HepG2 (cell line): ENCODE results near the gene TBX21. TPM values are rescaled to one million over a fixed set of nuclear protein-coding genes. Genes with fewer than 3 reads are reported as not detected.

ENCODE experiments used
- ATAC-seq: fragments of 200-7000 bp; cut with Tn5 transposase; 3 replicates; pipeline ENCODE4 v1.9.1; 2020; ENCODE audit warnings: mild to moderate bottlenecking, moderate library complexity
- Bru-seq: library from RNA; stranded (reverse); fragments of 400-500 nt; gene quantifications from one replicate; lab custom pipeline; 2021; lab: Mats Ljungman, UMichigan
- BruChase-seq, 2 experiments: library from RNA; stranded (reverse); fragments of 400-500 nt; gene quantifications; one replicate each; lab custom pipeline; 2021; lab: Mats Ljungman, UMichigan
- BruUV-seq: library from RNA; stranded (reverse); fragments of 400-500 nt; replicated peaks from 2 replicates; lab custom pipeline; 2021; lab: Mats Ljungman, UMichigan
- CTCF ChIA-PET: fragments of 300-600 bp; formaldehyde crosslinking; extraction: SDS; loops from one replicate; lab custom pipeline; 2021; ENCODE audit warnings: low total read pairs, inconsistent platforms, low intra/inter-chr PET ratio; lab: Yijun Ruan, JAX
- POLR2A ChIA-PET: fragments of 350-600 bp; sonication (Branson Sonifier 250); formaldehyde crosslinking; loops from one replicate; lab custom pipeline; 2020; ENCODE audit warnings: antibody characterized with exemption, inconsistent platforms; lab: Yijun Ruan, JAX
- DNase-seq: peaks from one replicate; pipeline ENCODE4 v3.0.0-alpha.2; 2015; ENCODE audit warnings: low spot score
- FAIRE-seq: peaks from 3 replicates; lab custom pipeline; 2011; peaks lifted over from hg19 to GRCh38; lab: Jason Lieb, UNC
- H2AFZ ChIP-seq: one replicate; pipeline ENCODE4 v1.6.1; 2011; ENCODE audit warnings: low read length, inconsistent platforms
- H3K27ac ChIP-seq: fragments of 300-600 bp; 3 replicates; pipeline ENCODE4 v1.8.0; 2011; ENCODE audit warnings: mixed run types, mild to moderate bottlenecking, mixed read lengths, low read length, inconsistent platforms; ENCODE audit not compliant: insufficient read depth; ENCODE audit errors: extremely low read length
- H3K27me3 ChIP-seq, 2 experiments: fragments of 200-600 bp in 1 of 2; 2 replicates in 1 of 2; 3 replicates in 1 of 2; pipeline versions ENCODE4 v1.6.0 to v1.8.0; 2011; ENCODE audit warnings: low read length in 2 of 2, mild to moderate bottlenecking in 2 of 2, moderate library complexity in 2 of 2, inconsistent platforms in 1 of 2; ENCODE audit not compliant: insufficient read depth in 2 of 2, control insufficient read depth in 1 of 2
- H3K36me3 ChIP-seq, 2 experiments: fragments of 200-600 bp in 1 of 2; replicated peaks in 1 of 2; 2 replicates in 1 of 2; 3 replicates in 1 of 2; pipeline versions ENCODE4 v1.5.1 to v1.8.0; 2011; ENCODE audit warnings: low read length in 2 of 2, inconsistent platforms in 1 of 2; ENCODE audit not compliant: insufficient read depth in 2 of 2, control insufficient read depth in 1 of 2
- H3K4me1 ChIP-seq: 2 replicates; pipeline ENCODE4 v1.5.1; 2012; ENCODE audit warnings: low read length, inconsistent platforms; ENCODE audit not compliant: insufficient read depth
- H3K4me2 ChIP-seq: 2 replicates; pipeline ENCODE4 v1.6.0; 2011; ENCODE audit warnings: low read depth, low read length, inconsistent platforms
- H3K4me3 ChIP-seq, 3 experiments: fragments of 200-600 bp in 1 of 3; sonication (generic), shearing (Covaris generic) in 1 of 3; replicated peaks in 1 of 3; 2 replicates each; pipeline ENCODE4 v1.5.1; 2011 to 2016; ENCODE audit warnings: low read length in 3 of 3, inconsistent platforms in 2 of 3, low read depth in 2 of 3, mild to moderate bottlenecking in 2 of 3, control low read depth in 1 of 3, mixed read lengths in 1 of 3; ENCODE audit not compliant: insufficient read depth in 1 of 3
- H3K79me2 ChIP-seq: one replicate; pipeline ENCODE4 v1.6.1; 2011; ENCODE audit warnings: low read length, inconsistent platforms; ENCODE audit not compliant: insufficient read depth
- H3K9ac ChIP-seq: 2 replicates; pipeline ENCODE4 v1.6.0; 2011; ENCODE audit warnings: mild to moderate bottlenecking, low read depth, low read length, inconsistent platforms; ENCODE audit not compliant: insufficient read depth
- H3K9me3 ChIP-seq: 2 replicates; pipeline ENCODE4 v1.5.1; 2012; ENCODE audit warnings: mild to moderate bottlenecking, low read length
- H4K20me1 ChIP-seq: 2 replicates; pipeline ENCODE4 v1.6.0; 2011; ENCODE audit warnings: inconsistent platforms, mild to moderate bottlenecking, low read length, moderate library complexity; ENCODE audit not compliant: insufficient read depth
- HNRNPLL ChIP-seq: fragments of 200-400 bp; formaldehyde crosslinking; IDR thresholded peaks from 2 replicates; pipeline ENCODE4 v1.6.1; 2017; ENCODE audit warnings: mild to moderate bottlenecking, low read depth, low read length; ENCODE audit not compliant: poor library complexity, severe bottlenecking
- MTA1 ChIP-seq: sonication (generic); formaldehyde crosslinking; IDR thresholded peaks from 2 replicates; pipeline ENCODE4 v1.4.0; 2020; ENCODE audit warnings: missing genetic modification reagents, mild to moderate bottlenecking, borderline replicate concordance
- SIN3A ChIP-seq: IDR thresholded peaks from 2 replicates; pipeline ENCODE4 v1.6.1; 2011; ENCODE audit warnings: low read depth, mild to moderate bottlenecking, control low read depth, low read length, borderline replicate concordance
- TCF7 ChIP-seq: sonication (generic); IDR thresholded peaks from 2 replicates; pipeline ENCODE4 v1.6.1; 2016; ENCODE audit warnings: antibody characterized with exemption, low read depth
- ZFP90 ChIP-seq: sonication (generic); formaldehyde crosslinking; IDR thresholded peaks from 2 replicates; pipeline ENCODE4 v1.8.0; 2022; ENCODE audit warnings: missing genetic modification reagents, mild to moderate bottlenecking, inconsistent platforms, borderline replicate concordance
- ZNF292 ChIP-seq: sonication (generic); formaldehyde crosslinking; IDR thresholded peaks from 2 replicates; pipeline ENCODE4 v1.8.1; 2022; ENCODE audit warnings: mild to moderate bottlenecking, low read depth, missing genetic modification reagents, borderline replicate concordance
- ZNF713 ChIP-seq: sonication (generic); formaldehyde crosslinking; IDR thresholded peaks from 2 replicates; pipeline ENCODE4 v1.4.0; 2020; ENCODE audit warnings: mild to moderate bottlenecking, missing genetic modification reagents
- WGBS: methylation state at CpG from one replicate; pipeline ENCODE4 v1.1.6; 2017; ENCODE audit warnings: low lambda C conversion rate; 5-methylcytosine and 5-hydroxymethylcytosine counted together
- in situ Hi-C: cut with HindIII; loops from 2 replicates; pipeline ENCODE4 v1.10.0; 2017; ENCODE audit warnings: low pct_unique_long_range_greater_than_20kb; ENCODE audit not compliant: extremely low pct_ligation_motif_present
- intact Hi-C: fragments of 100-400 bp; cut with micrococcal nuclease; formaldehyde crosslinking; loops from one replicate; pipeline ENCODE4 v1.10.0; 2022; ENCODE audit not compliant: unreplicated experiment
- long read RNA-seq, 2 experiments: library from RNA in 1 of 2; library from polyadenylated mRNA in 1 of 2; stranded (forward) in 1 of 2; unstranded in 1 of 2; transcript quantifications; one replicate each; pipeline ENCODE4 v2.0.0, GENCODE V29; 2019 to 2022
- polyA minus RNA-seq, 3 experiments: library from RNA; depleted of rRNA, polyadenylated mRNA; stranded (reverse); fragments of >200 nt; gene quantifications; 2 replicates each; pipeline ENCODE4 v1.2.3, GENCODE V29; 2011; ENCODE audit warnings: low replicate concordance in 1 of 3
- polyA plus RNA-seq, 8 experiments: library from polyadenylated mRNA; depleted of rRNA in 3 of 8; stranded (reverse) in 7 of 8; unstranded in 1 of 8; fragments of >200 nt; fragmentation: Illumina TruSeq in 4 of 8; extraction: Trizol in 4 of 8; gene quantifications; 2 replicates each; pipeline versions ENCODE4 v1.2.1 to v1.2.3, GENCODE V29; 2011 to 2016; ENCODE audit warnings: low read depth in 4 of 8, missing spikeins in 1 of 8, mixed read lengths in 1 of 8; ENCODE audit not compliant: insufficient read depth in 1 of 8
- total RNA-seq, 5 experiments: library from RNA; depleted of rRNA; stranded (reverse); fragments of >200 nt; fragmentation: Illumina TruSeq; extraction: Trizol; gene quantifications; 2 replicates each; pipeline ENCODE4 v1.2.3, GENCODE V29; 2016; ENCODE audit warnings: low read depth in 1 of 5
- TF ChIP-seq, protein P1 (sequence below): sonication (generic); formaldehyde crosslinking; IDR thresholded peaks from 2 replicates; pipeline ENCODE4 v1.5.1; 2020; ENCODE audit warnings: mild to moderate bottlenecking, moderate library complexity, missing genetic modification reagents
- TF ChIP-seq, protein P2 (sequence below): sonication (generic); formaldehyde crosslinking; IDR thresholded peaks from 2 replicates; pipeline ENCODE4 v1.8.1; 2023; ENCODE audit warnings: mild to moderate bottlenecking, missing genetic modification reagents
- TF ChIP-seq, protein P3 (sequence below): IDR thresholded peaks from 2 replicates; pipeline ENCODE4 v1.6.1; 2016; ENCODE audit warnings: missing compliant biosample characterization, missing genetic modification reagents, borderline replicate concordance

The TBX21 gene, protein sequence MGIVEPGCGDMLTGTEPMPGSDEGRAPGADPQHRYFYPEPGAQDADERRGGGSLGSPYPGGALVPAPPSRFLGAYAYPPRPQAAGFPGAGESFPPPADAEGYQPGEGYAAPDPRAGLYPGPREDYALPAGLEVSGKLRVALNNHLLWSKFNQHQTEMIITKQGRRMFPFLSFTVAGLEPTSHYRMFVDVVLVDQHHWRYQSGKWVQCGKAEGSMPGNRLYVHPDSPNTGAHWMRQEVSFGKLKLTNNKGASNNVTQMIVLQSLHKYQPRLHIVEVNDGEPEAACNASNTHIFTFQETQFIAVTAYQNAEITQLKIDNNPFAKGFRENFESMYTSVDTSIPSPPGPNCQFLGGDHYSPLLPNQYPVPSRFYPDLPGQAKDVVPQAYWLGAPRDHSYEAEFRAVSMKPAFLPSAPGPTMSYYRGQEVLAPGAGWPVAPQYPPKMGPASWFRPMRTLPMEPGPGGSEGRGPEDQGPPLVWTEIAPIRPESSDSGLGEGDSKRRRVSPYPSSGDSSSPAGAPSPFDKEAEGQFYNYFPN
- total RNA-seq (2016; rRNA removed; fragmentation: Illumina TruSeq; extraction: Trizol), result not detected in 2 replicates
- not detected in 2 replicates for total RNA-seq (2016; cell fraction: cytosol; rRNA removed; fragmentation: Illumina TruSeq; extraction: Trizol; ENCODE audit: low read depth)
- not detected in 2 replicates for total RNA-seq (2016; cell fraction: insoluble cytoplasmic fraction; rRNA removed; fragmentation: Illumina TruSeq; extraction: Trizol)
- not detected in 2 replicates for total RNA-seq (2016; cell fraction: membrane; rRNA removed; fragmentation: Illumina TruSeq; extraction: Trizol)
- not detected in 2 replicates for total RNA-seq (2016; cell fraction: nucleus; rRNA removed; fragmentation: Illumina TruSeq; extraction: Trizol)
- not detected in 2 replicates for polyA plus RNA-seq (2011; rRNA removed)
- polyA plus RNA-seq (2011; cell fraction: cytosol; rRNA removed), result not detected in 2 replicates
- polyA plus RNA-seq (2011; cell fraction: nucleus; rRNA removed), result 0.08 TPM in 1 of 2 replicates, not detected in the other
- not detected in 2 replicates for polyA plus RNA-seq (2012)
- polyA plus RNA-seq (2016; cell fraction: cytosol; fragmentation: Illumina TruSeq; extraction: Trizol; ENCODE audit: low read depth), result not detected in 2 replicates
- polyA plus RNA-seq (2016; cell fraction: insoluble cytoplasmic fraction; fragmentation: Illumina TruSeq; extraction: Trizol; ENCODE audit: low read depth), result not detected in 2 replicates
- polyA plus RNA-seq (2016; cell fraction: membrane; fragmentation: Illumina TruSeq; extraction: Trizol; ENCODE audit: low read depth), result not detected in 2 replicates
- polyA plus RNA-seq (2016; cell fraction: nucleus; fragmentation: Illumina TruSeq; extraction: Trizol; ENCODE audit: insufficient read depth, low read depth), result not detected in 2 replicates
- not detected in 2 replicates for polyA minus RNA-seq (2011; rRNA and poly(A)+ RNA removed; ENCODE audit: low replicate concordance)
- not detected in 2 replicates for polyA minus RNA-seq (2011; cell fraction: cytosol; rRNA and poly(A)+ RNA removed)
- not detected in 2 replicates for polyA minus RNA-seq (2011; cell fraction: nucleus; rRNA and poly(A)+ RNA removed)
- Bru-seq, nascent RNA, result not detected
- not detected for BruChase-seq, experiment 1, labeled RNA remaining after a 6-hour chase
- BruChase-seq, experiment 2, labeled RNA remaining after a 2-hour chase, result not detected
- long read RNA-seq, experiment 1, result 0 reads
- long read RNA-seq, experiment 2, result 0 reads

DNA sequence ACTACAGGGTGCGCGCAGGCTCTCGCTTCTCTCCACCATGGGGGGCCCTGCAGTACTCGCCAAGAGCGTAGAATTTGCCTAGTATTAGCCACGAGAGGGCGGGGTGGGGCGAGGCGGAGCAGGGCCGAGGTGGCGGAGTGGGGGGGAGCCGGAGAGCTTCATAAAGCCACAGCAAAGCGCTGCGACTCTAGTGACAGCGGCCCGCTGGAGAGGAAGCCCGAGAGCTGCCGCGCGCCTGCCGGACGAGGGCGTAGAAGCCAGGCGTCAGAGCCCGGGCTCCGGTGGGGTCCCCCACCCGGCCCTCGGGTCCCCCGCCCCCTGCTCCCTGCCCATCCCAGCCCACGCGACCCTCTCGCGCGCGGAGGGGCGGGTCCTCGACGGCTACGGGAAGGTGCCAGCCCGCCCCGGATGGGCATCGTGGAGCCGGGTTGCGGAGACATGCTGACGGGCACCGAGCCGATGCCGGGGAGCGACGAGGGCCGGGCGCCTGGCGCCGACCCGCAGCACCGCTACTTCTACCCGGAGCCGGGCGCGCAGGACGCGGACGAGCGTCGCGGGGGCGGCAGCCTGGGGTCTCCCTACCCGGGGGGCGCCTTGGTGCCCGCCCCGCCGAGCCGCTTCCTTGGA is at the start of gene TBX21:
Gene TBX21 (plus strand): TSS at position 190 of the 627 bp plus-strand sequence. CDS start 219 bp downstream, at position 409.
- Histone ChIP-seq H3K79me2 (no peaks in the 10 kb centered on the region), H3K36me3 (no peaks in the 10 kb centered on the region), H2AFZ (no peak within 1 kb of the TSS), H3K4me2 (peak within 1 kb of the TSS; percentile 71), H3K9ac (no peak within 1 kb of the TSS), H3K4me1 (peaks cover 13% of the 10 kb centered on the region), H3K27me3 (peaks cover 36 to 86% of the 10 kb centered on the region in 2 experiments), H3K4me3 (peak within 1 kb of the TSS; percentile 39 to 70 (median 45); a peak in 4 of 6 replicates), H3K27ac (no peak within 1 kb of the TSS), H3K9me3 (no peaks in the 10 kb centered on the region), H4K20me1 (no peaks in the 10 kb centered on the region)
- intact Hi-C loops (no loop called here), in situ Hi-C loops (no loop called here)
- FAIRE-seq, result peak; percentile 37
- ChIA-PET CTCF (interaction anchor here (1.1 kb wide), 1 partner anchor 10 kb away, joined by 5 read pairs; no protein-coding TSS in a partner anchor), POLR2A (interaction anchor here (1.0 kb wide), 2 partner anchors 9 to 98 kb away, joined by 3 to 4 read pairs; partner anchors contain the start of genes LRRC46 and MRPL10)
- peak; percentile 91 for ATAC-seq
- peak; percentile 73 for DNase-seq
- WGBS, result 1% methylated on average over 27 of the region's 73 CpGs
- BruUV-seq, result no TSS peak
- TF ChIP-seq, protein P1, sequence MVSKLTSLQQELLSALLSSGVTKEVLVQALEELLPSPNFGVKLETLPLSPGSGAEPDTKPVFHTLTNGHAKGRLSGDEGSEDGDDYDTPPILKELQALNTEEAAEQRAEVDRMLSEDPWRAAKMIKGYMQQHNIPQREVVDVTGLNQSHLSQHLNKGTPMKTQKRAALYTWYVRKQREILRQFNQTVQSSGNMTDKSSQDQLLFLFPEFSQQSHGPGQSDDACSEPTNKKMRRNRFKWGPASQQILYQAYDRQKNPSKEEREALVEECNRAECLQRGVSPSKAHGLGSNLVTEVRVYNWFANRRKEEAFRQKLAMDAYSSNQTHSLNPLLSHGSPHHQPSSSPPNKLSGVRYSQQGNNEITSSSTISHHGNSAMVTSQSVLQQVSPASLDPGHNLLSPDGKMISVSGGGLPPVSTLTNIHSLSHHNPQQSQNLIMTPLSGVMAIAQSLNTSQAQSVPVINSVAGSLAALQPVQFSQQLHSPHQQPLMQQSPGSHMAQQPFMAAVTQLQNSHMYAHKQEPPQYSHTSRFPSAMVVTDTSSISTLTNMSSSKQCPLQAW (CRISPR knock-in tag), result 0 out of 2 replicates have a peak, but pooled peaks have one; percentile 48
- TF ChIP-seq MTA1, result peak; percentile 17; the same call in 1 of the 2 replicates
- no peak for TF ChIP-seq ZNF713 (CRISPR knock-in tag)
- peak; percentile 42; the same call in 1 of the 2 replicates for TF ChIP-seq ZFP90 (CRISPR knock-in tag)
- TF ChIP-seq, protein P2, sequence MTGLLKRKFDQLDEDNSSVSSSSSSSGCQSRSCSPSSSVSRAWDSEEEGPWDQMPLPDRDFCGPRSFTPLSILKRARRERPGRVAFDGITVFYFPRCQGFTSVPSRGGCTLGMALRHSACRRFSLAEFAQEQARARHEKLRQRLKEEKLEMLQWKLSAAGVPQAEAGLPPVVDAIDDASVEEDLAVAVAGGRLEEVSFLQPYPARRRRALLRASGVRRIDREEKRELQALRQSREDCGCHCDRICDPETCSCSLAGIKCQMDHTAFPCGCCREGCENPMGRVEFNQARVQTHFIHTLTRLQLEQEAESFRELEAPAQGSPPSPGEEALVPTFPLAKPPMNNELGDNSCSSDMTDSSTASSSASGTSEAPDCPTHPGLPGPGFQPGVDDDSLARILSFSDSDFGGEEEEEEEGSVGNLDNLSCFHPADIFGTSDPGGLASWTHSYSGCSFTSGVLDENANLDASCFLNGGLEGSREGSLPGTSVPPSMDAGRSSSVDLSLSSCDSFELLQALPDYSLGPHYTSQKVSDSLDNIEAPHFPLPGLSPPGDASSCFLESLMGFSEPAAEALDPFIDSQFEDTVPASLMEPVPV (CRISPR knock-in tag), result peak; percentile 69; the same call in 1 of the 2 replicates
- no peak for TF ChIP-seq TCF7
- TF ChIP-seq, protein P3, sequence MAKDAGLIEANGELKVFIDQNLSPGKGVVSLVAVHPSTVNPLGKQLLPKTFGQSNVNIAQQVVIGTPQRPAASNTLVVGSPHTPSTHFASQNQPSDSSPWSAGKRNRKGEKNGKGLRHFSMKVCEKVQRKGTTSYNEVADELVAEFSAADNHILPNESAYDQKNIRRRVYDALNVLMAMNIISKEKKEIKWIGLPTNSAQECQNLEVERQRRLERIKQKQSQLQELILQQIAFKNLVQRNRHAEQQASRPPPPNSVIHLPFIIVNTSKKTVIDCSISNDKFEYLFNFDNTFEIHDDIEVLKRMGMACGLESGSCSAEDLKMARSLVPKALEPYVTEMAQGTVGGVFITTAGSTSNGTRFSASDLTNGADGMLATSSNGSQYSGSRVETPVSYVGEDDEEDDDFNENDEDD (CRISPR knock-in tag), result 0 out of 2 replicates have a peak, but pooled peaks have one; percentile 10
- TF ChIP-seq ZNF292 (CRISPR knock-in tag), result 0 out of 2 replicates have a peak, but pooled peaks have one; percentile 22
- TF ChIP-seq HNRNPLL, result peak; percentile 44
- no peak for TF ChIP-seq SIN3A
